Measurements from ENCODE around the gene INHBB.
"Not testable (repeated sequence)": the region's sequence is repeated elsewhere in the genome, so short reads cannot be mapped to it uniquely, and the experiment has no call there.

INHBB gene

DNA sequence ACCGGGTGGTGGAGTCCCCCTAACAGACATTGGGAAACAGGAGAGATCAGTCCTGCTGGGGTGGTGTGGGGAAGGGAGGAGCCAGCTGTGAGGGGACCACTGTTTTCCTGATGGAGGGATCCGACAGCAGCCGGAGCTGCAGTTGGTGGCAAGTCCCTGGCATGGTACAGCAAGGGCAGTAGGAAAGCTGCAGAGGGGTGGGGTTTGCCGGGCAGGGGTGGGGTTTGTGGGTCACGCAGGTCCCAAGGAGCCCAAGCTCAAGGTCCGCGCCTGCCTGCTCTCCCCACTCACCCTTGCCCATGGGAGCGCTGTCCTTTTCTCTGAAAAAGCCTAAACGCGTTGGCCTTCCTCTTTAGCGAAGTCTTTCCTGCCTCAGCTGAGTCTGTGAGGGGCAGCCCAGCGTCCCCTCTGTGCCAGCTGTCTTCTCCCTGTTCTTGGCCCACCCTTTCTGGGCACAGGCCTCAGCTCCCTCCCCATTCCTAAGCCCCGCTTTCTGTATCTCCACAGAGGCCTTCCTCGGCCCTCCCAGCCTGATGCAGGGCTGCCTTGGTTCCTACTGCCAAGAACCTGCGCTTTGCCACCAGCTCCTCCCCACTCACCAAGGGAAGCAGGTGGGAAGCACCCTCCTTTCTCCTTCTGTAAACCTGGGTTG is 29.3 kb upstream of the INHBB start:
- no peak for DNase-seq

DNA sequence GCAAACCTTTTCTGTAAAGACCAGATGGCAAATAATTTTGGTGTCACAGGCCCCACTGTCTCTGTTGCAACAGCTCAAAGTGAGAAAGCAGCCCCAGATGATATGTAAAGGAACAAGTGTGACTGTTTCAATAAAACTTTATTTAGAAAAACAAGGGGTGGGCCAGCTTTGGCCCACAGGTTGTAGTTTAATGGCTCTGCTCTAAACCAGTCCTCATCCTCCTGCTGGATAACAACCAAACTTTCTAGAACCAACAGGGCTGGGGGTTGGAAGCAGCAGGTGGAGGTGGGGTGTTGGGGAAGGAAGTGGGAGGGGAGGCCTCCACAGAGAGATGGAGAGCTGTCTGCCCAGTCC is 28.8 kb upstream of the INHBB start:
- no peak for DNase-seq

DNA sequence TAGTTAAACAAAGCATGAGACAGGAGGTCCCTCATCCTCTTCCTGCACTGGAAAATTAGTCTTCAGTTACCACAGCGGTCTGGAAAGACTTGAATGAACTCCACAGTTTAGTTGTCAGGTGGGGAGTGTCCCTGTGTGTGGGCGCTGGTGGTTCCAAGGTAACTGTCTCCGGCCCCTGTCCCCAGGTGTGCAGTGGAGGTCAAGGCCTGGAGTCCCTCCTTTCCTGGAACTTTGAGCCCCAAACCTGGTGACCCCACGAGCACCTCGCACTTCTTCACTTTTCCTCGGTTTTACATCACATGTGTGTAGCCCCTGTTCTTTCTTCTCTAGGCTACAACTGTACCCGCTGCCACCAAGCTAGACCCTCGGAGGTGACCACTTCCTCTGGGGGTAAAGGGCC is 28.0 kb upstream of the INHBB start:
- no peak for DNase-seq

DNA sequence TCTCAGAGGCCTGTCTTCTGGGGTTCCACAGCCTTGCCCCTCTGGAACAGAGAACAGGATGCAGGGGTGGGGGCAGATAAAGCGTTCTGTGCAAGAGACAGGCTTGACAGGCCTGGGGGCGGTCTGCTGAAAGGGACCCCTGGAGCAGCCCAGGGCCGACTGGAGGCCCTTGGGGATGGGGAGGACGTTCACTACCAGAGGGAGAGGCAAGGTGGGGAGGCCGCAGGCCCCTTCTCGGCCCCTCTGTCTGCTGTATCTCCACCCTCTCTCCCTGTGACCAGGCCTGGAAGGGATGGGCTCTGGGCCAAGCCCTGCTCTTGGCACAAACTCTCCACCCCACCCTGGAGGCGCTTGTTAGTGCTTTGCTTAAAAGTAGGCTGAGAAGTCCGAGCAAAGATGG is 27.3 kb upstream of the INHBB start:
- no peak for DNase-seq

- no peak for DNase-seq
Measured at GRCh38 chr2:120319123-120319522, 26.8 kb upstream of the INHBB start.

DNA sequence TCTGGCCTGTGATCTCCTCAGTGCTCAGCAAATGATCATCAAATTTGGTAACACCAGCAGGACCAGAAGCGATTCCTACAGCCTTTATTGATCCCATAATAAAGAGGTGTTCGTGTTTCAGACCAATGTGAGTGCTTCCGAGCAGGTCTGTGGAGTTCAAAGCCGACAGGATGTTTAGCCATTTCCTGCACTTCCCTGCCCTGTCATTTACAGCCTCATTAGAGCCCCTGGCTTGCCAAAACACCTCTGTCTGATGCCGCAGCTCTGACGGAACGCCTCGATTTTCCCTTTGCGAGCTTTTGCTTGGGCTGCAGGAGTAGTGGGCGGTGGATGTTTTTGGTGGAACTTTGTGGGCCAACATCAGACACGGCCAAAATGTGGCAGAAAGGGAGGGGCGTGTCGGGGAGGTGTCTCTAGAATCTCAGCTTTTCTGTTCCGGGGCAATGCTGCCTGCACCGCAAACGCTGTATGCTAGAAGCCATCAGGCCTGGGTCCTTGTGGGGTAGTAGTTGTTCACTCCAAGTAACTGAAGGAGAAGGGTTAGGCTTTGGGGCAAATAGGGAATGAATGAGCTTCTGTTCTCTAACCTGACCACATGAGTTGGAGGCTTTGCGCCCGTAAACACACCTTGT is 26.1 kb upstream of the INHBB start:
- no peak for DNase-seq

- no peak for DNase-seq
Measured at GRCh38 chr2:120320318-120320851, 25.6 kb upstream of the INHBB start.

DNA sequence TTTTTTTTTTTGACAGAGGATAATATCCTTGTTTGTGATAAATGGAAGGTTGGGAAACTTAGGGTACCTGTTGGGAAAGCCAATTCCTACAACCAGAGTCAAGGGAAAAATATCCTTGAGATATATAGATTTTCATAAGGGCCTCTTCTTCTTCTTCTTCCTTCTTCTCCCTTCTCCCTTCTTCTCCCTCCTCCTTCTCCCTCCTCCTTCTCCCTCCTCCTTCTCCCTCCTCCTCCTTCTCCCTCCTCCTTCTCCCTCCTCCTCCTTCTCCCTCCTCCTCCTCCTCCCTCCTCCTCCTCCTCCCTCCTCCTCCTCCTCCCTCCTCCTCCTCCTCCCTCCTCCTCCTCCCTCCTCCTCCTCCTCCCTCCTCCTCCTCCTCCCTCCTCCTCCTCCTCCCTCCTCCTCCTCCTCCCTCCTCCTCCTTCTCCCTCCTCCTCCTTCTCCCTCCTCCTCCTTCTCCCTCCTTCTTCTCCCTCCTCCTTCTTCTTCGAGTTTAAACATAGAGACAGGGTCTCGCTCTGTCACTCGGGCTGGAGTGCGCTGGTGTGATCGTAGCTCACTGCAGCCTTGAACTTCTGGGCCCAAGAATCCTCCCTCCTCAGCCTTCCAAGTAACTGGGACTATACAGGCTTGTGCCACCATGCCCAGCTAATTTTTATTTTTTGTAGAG is 24.9 kb upstream of the INHBB start:
- not testable (repeated sequence) for DNase-seq

- no peak for DNase-seq
Measured at GRCh38 chr2:120321721-120322284, 24.1 kb upstream of the INHBB start.

GRCh38 chr2:120322329-120322728 is 23.6 kb upstream of the INHBB start:
- DNase-seq = no peak

DNA sequence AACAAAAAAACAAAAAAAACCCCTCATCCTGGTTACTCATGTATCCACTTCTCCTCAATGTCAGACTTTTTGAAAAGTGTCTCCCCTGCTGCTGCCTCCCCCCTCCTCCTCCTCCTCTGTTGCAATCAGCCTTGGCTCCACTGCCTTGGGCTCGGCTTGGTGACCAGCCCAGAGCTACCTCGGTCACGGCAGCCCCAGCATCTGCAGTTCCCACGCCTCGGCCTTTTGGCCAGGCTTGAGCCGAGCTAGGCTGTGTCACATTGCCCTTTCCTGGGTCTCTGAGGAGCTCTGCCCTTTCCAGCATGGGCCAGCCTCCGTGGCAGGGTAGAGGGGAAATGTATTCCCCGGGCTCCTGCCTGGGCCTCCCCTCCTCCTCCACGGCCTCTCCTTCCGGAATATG is 22.7 kb upstream of the INHBB start:
- DNase-seq = no peak

DNA sequence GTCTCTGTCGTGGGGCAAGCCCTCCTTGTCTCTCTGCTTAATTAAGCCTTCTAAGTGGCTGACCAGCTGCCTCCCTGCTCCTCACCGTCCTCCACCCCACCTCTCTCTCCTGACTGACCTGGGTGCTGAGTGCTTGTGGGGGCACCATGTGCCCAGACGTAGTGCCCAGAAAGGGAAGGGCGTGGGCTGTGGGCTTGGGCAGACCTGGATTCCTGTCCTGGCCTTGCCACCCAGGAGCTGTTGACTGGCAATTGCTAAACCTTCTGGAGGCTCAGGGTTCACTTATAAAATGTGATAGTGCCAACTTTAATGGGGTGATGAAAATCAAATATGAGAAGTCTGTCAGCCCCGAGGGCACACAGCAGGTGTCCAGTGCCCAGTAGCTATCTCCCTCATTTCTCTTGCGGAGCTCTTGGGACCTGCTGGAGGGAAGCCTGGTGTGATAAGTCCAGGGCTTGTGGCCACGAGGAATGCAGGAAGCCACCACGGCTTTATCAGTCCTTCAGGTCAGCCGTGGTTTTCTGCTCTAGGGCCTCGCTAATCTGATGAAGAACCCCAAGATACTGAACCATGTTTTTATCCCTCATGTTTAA is 22.0 kb upstream of the INHBB start:
- DNase-seq = no peak

DNA sequence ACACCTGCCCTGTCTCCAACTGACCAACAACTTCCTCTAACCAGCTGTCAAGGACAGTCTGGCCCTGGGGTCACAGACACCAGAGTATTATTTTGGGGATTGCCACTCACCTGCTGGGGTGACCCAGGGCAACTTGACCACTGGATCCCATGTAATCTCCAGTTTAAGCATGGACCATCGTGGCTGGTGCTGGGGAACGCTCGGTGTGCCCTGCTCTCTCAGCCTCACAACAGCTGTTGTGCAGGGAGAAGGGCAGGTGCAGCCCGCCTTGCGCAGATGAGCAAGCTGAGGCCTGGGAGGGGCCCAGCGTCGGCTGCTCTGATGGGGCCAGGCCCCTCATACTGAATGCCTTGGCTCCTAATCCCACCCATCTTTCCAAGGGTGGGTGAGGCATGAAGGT is 21.0 kb upstream of the INHBB start:
- DNase-seq = no peak

DNA sequence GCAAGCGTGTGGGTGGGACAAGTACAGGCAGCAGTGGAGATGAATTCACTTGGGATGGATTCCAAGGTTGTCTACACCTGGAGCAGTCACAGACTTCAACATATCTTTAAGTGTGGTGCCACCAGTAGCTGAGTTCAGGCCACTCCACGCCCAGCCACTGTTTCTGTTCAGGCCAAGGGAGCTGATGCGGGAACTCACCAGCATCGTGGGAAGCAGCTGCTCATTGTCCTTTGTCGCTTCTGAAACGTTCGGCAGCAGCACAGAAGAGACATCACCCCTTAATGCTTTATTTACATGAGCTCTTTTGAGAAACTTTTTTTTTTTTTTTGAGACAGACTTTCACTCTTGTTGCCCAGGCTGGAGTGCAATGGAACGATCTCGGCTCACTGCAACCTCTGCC is 19.9 kb upstream of the INHBB start:
- DNase-seq = no peak

DNA sequence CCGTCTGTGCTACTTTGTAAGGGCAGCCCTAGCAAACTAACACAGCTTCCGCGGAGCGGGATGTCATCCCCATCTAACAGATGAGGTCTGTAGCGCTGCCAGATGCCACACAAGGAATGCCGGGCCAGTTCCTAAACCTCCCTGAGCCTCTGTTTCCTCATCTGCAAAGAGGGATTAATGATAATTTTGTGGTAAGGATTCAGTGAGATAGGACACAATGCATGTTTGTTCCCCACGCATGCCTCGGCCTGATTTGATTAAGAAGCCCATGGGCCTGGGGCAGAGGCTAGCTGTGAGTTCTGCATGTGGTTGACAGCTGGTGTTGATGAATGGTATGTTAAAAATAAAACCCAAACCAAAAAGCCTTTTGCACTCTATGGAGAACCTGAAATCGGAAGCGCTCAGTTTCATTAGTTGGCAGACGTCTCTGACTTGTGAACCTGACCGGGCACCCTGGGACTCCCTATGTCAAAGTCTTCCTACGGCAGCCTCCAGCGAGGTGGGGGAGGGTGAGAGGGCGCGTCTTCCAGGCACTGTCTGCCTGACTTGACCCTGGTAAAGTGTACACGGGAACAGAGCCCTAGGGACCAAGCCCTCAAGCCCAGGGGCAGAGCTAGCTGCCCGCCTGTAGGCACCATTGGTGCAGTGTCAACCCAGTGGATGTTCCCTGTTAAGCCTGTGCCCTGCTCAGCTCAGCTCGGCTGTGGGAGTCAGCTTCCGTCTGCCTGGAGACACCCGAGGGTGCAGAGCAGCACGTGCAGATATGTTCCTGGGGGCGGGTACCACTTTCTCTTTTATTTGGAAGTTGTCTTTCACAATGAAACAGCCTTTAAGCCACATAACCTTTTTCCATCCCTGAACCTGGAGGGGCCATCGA is 14.8 kb upstream of the INHBB start:
- no peak for DNase-seq

DNA sequence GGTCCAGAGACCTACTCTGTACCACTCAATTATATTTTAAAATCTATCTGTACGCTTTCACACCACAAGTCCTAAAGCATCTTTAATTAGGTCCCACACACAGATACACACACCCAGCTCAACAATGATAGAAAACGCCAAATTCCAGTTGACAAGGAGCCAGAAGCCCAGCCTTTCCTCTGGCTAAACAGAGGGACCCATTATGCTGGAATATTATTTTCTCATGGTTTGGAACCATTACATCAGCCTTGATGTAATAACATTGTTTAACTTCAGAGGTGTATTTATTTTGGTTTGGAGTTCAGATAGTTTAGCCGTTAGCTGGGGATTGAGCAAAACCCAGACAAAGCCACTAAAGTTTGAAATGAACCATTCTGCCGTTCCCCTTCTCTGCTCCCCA is 14.0 kb upstream of the INHBB start:
- no peak for DNase-seq

DNA sequence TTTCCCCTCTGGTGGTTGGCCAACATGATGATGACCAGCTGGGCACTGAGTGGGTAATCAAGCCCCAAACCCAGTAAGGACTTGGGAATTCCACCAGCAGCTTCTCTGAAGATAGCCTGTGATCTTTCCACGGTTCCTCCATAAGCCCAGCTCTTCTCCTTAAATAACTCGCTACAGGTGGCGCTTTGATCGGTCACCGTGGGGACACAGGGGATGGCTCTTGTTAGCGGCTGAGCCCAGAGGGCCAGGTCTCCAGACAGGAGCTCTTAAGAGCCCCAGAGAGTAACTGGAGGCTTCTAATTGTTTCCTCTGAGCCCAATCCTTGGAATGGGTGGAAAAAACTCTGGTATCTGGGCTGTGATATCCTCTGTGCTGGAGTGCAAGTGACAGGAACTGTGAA is 13.6 kb upstream of the INHBB start:
- DNase-seq = no peak

GRCh38 chr2:120334068-120334467 is 11.9 kb upstream of the INHBB start:
- no peak for DNase-seq

DNA sequence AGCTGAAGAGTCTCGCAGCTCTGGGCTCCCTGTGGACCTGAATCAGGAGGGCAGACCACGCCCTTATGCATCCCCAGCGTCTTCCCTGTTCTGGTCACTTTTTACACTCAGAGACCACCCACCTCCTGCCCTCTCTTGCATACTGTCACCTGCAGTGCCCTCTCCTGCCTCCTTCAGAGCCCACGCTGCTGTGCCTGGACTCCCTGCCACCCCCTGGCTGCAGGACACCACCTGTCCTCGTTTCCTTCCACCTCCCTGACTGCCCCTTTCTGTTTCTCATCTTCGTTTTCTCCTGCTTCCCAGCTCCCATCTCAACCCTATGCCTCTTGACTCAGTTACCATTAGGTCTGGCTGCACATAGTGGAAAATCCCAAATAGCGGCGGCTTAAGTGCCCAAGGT is 9.2 kb upstream of the INHBB start:
- DNase-seq = no peak

- DNase-seq = no peak
Measured at GRCh38 chr2:120338015-120338414, 7.9 kb upstream of the INHBB start.

DNA sequence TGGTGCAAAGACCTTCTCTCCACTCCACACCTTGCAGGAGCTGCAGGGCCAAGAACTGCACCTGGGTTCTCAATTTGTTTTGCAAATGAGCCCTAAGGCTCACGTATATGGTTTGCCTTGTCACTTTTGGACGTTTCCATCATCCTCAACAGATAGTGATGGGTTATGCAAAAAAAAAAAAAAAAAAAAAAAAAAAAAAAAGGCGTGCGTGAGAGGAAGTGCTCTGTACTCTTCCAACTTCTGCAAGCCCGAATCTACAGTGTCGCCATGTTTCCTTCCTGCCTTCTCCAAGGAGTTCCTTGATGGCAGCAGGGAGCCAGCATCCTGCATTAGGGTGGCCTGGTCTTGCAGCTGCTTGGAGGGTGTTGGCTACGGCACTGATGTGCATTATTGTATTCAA is 4.0 kb upstream of the INHBB start:
- no peak for DNase-seq

DNA sequence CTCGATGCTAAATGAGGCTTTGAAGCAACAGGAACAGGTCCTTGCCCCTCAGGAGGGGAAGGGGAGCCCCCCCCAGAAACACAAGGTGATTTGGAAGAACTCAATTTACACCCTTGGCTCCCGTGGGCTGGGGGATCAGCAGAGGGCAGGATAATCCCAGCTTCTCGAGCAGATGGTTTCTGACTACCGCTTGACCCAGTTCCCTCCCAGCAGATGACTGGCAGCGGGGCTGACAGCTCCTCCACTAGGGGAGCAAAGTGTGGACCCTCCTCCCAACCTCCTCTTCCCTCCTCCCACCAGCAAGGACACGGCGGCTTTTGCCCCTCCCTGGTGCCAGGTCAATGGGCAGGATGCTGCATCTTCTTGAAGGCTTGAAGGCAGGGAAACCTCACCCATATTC is 3.5 kb upstream of the INHBB start:
- DNase-seq = no peak

- DNase-seq = no peak
Measured at GRCh38 chr2:120343100-120343432, 2.9 kb upstream of the INHBB start.
